ENCODE measurements around the gene IPPK.

- TF ChIP-seq CTCF (IDR thresholded peaks at IDR 0.05 in 4 of 5, conservative IDR thresholded peaks at IDR 0.05 in 1 of 5) (no peak), POLR2A (IDR thresholded peaks at IDR 0.05) (no peak)
Observed at GRCh38 chr9:92654481-92655301, 15.2 kb downstream of the IPPK start.

Measured in gastrocnemius medialis (tissue), 4 donors.